GM12878 (cell line): ENCODE data around the gene SLC12A9. TPM values are rescaled to one million over a fixed set of nuclear protein-coding genes. Genes with fewer than 3 reads are reported as not detected.
A peak's percentile ranks its signal among the peaks of the same experiment; 100 is the strongest.

Experiments used
- ASH2L ChIP-seq: fragments of 300-600, 200-600 bp; sonication (generic); IDR thresholded peaks from 2 replicates; pipeline ENCODE4 v1.6.1; 2017; ENCODE audit warnings: low read depth, mild to moderate bottlenecking, borderline replicate concordance
- BCL11A ChIP-seq: IDR thresholded peaks from 2 replicates; pipeline ENCODE4 v1.6.1; 2011; ENCODE audit warnings: low read depth, low read length
- ETV6 ChIP-seq, 2 experiments: fragments of 450-650 bp in 1 of 2; IDR thresholded peaks in 1 of 2; conservative IDR thresholded peaks in 1 of 2; 2 replicates each; pipeline ENCODE4 v1.6.1; 2014; ENCODE audit warnings: antibody characterized with exemption in 1 of 2, borderline replicate concordance in 1 of 2, low read depth in 1 of 2, mild to moderate bottlenecking in 1 of 2, moderate library complexity in 1 of 2
- EZH2 ChIP-seq: IDR thresholded peaks from 2 replicates; pipeline ENCODE4 v1.6.1; 2012; ENCODE audit warnings: low read depth, mild to moderate bottlenecking, control low read depth, inconsistent platforms, low read length, borderline replicate concordance; ENCODE audit not compliant: control insufficient read depth
- HDAC2 ChIP-seq: fragments of 200-600 bp; sonication (generic); IDR thresholded peaks from 2 replicates; pipeline ENCODE4 v1.6.1; 2017
- IRF4 ChIP-seq: IDR thresholded peaks from 2 replicates; pipeline ENCODE4 v1.6.1; 2011; ENCODE audit warnings: low read depth, low read length
- LARP7 ChIP-seq: fragments of 450-650 bp; IDR thresholded peaks from 2 replicates; pipeline ENCODE4 v1.6.1; 2017; ENCODE audit warnings: mild to moderate bottlenecking
- MTA2 ChIP-seq: fragments of 450-650 bp; IDR thresholded peaks from 2 replicates; pipeline ENCODE4 v1.6.1; 2016; ENCODE audit warnings: low read depth, mild to moderate bottlenecking, moderate library complexity
- MYC ChIP-seq: IDR thresholded peaks from 2 replicates; pipeline ENCODE4 v1.6.1; 2011; ENCODE audit warnings: mild to moderate bottlenecking, low read length, moderate library complexity, inconsistent platforms; ENCODE audit not compliant: insufficient read depth, insufficient replicate concordance, insufficient read length, severe bottlenecking
- PAX8 ChIP-seq: fragments of 450-650 bp; IDR thresholded peaks from 2 replicates; pipeline ENCODE4 v1.6.1; 2017; ENCODE audit warnings: mild to moderate bottlenecking, moderate library complexity
- POLR2AphosphoS5 ChIP-seq: IDR thresholded peaks from 2 replicates; pipeline ENCODE4 v1.6.1; 2011; ENCODE audit warnings: mild to moderate bottlenecking, low read length, inconsistent platforms
- RFX5 ChIP-seq: IDR thresholded peaks from 2 replicates; pipeline ENCODE4 v1.6.1; 2011; ENCODE audit warnings: low read depth, low read length, improper control_type of control experiment
- SUZ12 ChIP-seq: fragments of 200-600 bp; sonication (generic); IDR thresholded peaks from one replicate; pipeline ENCODE4 v1.6.1; 2018; ENCODE audit warnings: antibody characterized with exemption, mild to moderate bottlenecking; ENCODE audit not compliant: unreplicated experiment
- TAF1 ChIP-seq: IDR thresholded peaks from 2 replicates; pipeline ENCODE4 v1.6.1; 2011; ENCODE audit warnings: mild to moderate bottlenecking, low read depth, low read length, borderline replicate concordance
- TCF7 ChIP-seq: IDR thresholded peaks from 2 replicates; pipeline ENCODE4 v1.6.1; 2014; ENCODE audit warnings: antibody characterized with exemption, borderline replicate concordance
- polyA plus RNA-seq, 11 experiments: library from polyadenylated mRNA; depleted of rRNA in 4 of 11; unstranded in 6 of 11; stranded (reverse) in 5 of 11; fragments of >200 nt; fragmentation: Nextera tagmentation in 4 of 11; fragmentation: Illumina TruSeq in 1 of 11; extraction: Ambion mirVana in 4 of 11; extraction: Trizol in 1 of 11; gene quantifications; 1 replicate in 1 of 11; 2 replicates in 10 of 11; pipeline versions ENCODE4 v1.2.1 to v1.2.3, GENCODE V29; 2011 to 2016; ENCODE audit warnings: inconsistent platforms in 2 of 11, missing spikeins in 2 of 11, low read depth in 1 of 11
- total RNA-seq, 4 experiments: library from RNA; depleted of rRNA in 3 of 4; stranded (reverse); fragments of >200 nt in 3 of 4; fragmentation: Illumina TruSeq in 1 of 4; extraction: Trizol in 1 of 4; gene quantifications; 2 replicates each; pipeline versions ENCODE4 v1.2.1 to v1.2.3, GENCODE V29; 2013 to 2021
- TF ChIP-seq, protein P1 (sequence below): fragments of 450-650 bp; IDR thresholded peaks from 2 replicates; pipeline ENCODE4 v1.6.1; 2017; ENCODE audit warnings: mild to moderate bottlenecking, low read depth, inconsistent platforms; ENCODE audit not compliant: poor library complexity, severe bottlenecking
- TF ChIP-seq, protein P2 (sequence below): fragments of 150-350 bp; IDR thresholded peaks from 2 replicates; pipeline ENCODE4 v1.6.1; 2014; ENCODE audit warnings: mild to moderate bottlenecking, low read depth, low read length
- TF ChIP-seq, protein P3 (sequence below): IDR thresholded peaks from 2 replicates; pipeline ENCODE4 v1.6.1; 2011; ENCODE audit warnings: low read depth, mild to moderate bottlenecking, low read length, moderate library complexity, borderline replicate concordance; ENCODE audit errors: extremely low read depth
- TF ChIP-seq, protein P4 (sequence below): fragments of 150-350 bp; IDR thresholded peaks from 2 replicates; pipeline ENCODE4 v1.6.1; 2016; ENCODE audit warnings: low read depth, low read length
- TF ChIP-seq, protein P5 (sequence below): fragments of 450-650 bp; IDR thresholded peaks from 2 replicates; pipeline ENCODE4 v1.6.1; 2014; ENCODE audit warnings: mild to moderate bottlenecking

Gene SLC12A9
- total and polyA plus RNA-seq, 10 of the 15 experiments (the other 5 are each of a cell fraction or from before 2014, with no cell fraction given), result 0.24 to 18.5 (median 9.4) TPM

DNA sequence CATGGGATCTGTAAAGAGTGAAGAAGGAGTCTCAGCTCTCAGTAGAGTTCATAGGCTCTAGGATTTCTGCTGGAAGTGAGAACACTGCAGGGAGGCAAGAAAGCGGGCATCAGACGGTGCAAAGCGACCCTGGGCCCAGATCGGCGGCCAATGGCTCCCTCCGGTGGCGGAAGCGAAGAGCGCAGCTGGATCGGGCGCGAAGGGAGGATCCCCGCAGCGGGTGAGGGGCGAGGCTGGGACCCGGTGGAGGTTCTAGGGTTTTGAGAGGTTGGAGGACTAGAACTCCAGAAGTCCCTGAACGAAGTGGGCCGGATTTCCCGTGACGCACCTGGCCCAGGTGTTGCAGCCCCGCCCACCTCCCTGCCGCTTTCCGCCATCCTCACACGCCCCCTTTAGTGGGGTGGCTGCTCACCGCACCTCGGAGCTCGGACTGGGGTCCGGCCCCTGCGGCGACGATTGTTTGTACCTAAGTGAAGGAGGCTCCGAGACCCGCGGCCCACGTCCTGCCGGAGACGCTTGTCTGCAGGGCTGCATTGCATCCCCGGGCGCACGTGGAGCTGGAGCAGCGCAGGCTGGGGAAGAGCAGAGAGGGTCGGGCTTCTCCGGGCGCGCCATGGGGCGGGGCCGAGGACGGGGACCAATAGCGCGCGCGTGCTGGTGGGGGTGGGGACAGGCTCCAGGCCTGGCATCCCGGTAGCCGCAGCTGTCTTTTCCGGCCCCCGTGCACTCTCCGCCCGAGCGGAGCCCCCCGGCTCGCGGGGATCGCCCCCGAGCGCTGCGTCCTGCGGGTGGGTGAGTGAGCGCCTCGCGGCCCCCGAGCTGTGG lies at the start of gene SLC12A9 (continued):
- TF ChIP-seq, protein P1, sequence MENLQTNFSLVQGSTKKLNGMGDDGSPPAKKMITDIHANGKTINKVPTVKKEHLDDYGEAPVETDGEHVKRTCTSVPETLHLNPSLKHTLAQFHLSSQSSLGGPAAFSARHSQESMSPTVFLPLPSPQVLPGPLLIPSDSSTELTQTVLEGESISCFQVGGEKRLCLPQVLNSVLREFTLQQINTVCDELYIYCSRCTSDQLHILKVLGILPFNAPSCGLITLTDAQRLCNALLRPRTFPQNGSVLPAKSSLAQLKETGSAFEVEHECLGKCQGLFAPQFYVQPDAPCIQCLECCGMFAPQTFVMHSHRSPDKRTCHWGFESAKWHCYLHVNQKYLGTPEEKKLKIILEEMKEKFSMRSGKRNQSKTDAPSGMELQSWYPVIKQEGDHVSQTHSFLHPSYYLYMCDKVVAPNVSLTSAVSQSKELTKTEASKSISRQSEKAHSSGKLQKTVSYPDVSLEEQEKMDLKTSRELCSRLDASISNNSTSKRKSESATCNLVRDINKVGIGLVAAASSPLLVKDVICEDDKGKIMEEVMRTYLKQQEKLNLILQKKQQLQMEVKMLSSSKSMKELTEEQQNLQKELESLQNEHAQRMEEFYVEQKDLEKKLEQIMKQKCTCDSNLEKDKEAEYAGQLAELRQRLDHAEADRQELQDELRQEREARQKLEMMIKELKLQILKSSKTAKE, result no peak
- no peak for TF ChIP-seq ETV6 (conservative IDR thresholded peaks at IDR 0.05 in 1 of 2, IDR thresholded peaks at IDR 0.05 in 1 of 2; ENCODE audit: borderline replicate concordance in 1 of 2, low read depth in 1 of 2)
- TF ChIP-seq ASH2L, result no peak
- no peak for TF ChIP-seq BCL11A
- TF ChIP-seq MYC, result no peak
- no peak for TF ChIP-seq SUZ12
- TF ChIP-seq, protein P2, sequence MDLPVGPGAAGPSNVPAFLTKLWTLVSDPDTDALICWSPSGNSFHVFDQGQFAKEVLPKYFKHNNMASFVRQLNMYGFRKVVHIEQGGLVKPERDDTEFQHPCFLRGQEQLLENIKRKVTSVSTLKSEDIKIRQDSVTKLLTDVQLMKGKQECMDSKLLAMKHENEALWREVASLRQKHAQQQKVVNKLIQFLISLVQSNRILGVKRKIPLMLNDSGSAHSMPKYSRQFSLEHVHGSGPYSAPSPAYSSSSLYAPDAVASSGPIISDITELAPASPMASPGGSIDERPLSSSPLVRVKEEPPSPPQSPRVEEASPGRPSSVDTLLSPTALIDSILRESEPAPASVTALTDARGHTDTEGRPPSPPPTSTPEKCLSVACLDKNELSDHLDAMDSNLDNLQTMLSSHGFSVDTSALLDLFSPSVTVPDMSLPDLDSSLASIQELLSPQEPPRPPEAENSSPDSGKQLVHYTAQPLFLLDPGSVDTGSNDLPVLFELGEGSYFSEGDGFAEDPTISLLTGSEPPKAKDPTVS, result no peak
- TF ChIP-seq, protein P3, sequence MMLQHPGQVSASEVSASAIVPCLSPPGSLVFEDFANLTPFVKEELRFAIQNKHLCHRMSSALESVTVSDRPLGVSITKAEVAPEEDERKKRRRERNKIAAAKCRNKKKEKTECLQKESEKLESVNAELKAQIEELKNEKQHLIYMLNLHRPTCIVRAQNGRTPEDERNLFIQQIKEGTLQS, result peak; percentile 10; the same call in 1 of the 2 replicates
- no peak for TF ChIP-seq TAF1
- TF ChIP-seq, protein P4, sequence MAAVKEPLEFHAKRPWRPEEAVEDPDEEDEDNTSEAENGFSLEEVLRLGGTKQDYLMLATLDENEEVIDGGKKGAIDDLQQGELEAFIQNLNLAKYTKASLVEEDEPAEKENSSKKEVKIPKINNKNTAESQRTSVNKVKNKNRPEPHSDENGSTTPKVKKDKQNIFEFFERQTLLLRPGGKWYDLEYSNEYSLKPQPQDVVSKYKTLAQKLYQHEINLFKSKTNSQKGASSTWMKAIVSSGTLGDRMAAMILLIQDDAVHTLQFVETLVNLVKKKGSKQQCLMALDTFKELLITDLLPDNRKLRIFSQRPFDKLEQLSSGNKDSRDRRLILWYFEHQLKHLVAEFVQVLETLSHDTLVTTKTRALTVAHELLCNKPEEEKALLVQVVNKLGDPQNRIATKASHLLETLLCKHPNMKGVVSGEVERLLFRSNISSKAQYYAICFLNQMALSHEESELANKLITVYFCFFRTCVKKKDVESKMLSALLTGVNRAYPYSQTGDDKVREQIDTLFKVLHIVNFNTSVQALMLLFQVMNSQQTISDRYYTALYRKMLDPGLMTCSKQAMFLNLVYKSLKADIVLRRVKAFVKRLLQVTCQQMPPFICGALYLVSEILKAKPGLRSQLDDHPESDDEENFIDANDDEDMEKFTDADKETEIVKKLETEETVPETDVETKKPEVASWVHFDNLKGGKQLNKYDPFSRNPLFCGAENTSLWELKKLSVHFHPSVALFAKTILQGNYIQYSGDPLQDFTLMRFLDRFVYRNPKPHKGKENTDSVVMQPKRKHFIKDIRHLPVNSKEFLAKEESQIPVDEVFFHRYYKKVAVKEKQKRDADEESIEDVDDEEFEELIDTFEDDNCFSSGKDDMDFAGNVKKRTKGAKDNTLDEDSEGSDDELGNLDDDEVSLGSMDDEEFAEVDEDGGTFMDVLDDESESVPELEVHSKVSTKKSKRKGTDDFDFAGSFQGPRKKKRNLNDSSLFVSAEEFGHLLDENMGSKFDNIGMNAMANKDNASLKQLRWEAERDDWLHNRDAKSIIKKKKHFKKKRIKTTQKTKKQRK, result no peak
- TF ChIP-seq POLR2AphosphoS5, result peak; percentile 27; the same call in 1 of the 2 replicates
- no peak for TF ChIP-seq IRF4
- TF ChIP-seq, protein P5, sequence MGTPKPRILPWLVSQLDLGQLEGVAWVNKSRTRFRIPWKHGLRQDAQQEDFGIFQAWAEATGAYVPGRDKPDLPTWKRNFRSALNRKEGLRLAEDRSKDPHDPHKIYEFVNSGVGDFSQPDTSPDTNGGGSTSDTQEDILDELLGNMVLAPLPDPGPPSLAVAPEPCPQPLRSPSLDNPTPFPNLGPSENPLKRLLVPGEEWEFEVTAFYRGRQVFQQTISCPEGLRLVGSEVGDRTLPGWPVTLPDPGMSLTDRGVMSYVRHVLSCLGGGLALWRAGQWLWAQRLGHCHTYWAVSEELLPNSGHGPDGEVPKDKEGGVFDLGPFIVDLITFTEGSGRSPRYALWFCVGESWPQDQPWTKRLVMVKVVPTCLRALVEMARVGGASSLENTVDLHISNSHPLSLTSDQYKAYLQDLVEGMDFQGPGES, result no peak
- TF ChIP-seq EZH2, result no peak
- TF ChIP-seq PAX8, result no peak
- peak; percentile 32; the same call in 1 of the 2 replicates for TF ChIP-seq RFX5
- TF ChIP-seq LARP7, result peak; percentile 62
- TF ChIP-seq MTA2, result no peak
- no peak for TF ChIP-seq TCF7
- no peak for TF ChIP-seq HDAC2
